GM23338 (cell line): ENCODE results near the gene ADA. TPM values are rescaled to one million over a fixed set of nuclear protein-coding genes. Genes with fewer than 3 reads are reported as not detected.

ENCODE experiments used
- ATAC-seq: fragments of 200-7000 bp; cut with Tn5 transposase; 3 replicates; pipeline ENCODE4 v1.9.1; 2020
- DNase-seq: peaks from one replicate; pipeline ENCODE4 v3.0.0-alpha.2; 2015; ENCODE audit warnings: low spot score
- H2AFZ ChIP-seq: fragments of 200-600 bp; sonication (generic); 2 replicates; pipeline ENCODE4 v1.8.0; 2016; ENCODE audit warnings: antibody characterized with exemption, mild to moderate bottlenecking, moderate library complexity
- H3F3A ChIP-seq: fragments of 200-600 bp; sonication (generic); replicated peaks from 2 replicates; pipeline ENCODE4 v1.8.0; 2017; ENCODE audit warnings: antibody characterized with exemption, mixed run types, low read depth
- H3K27ac ChIP-seq: fragments of 200-600 bp; sonication (generic); 2 replicates; pipeline ENCODE4 v1.6.1; 2016; ENCODE audit warnings: low read depth
- H3K27me3 ChIP-seq: fragments of 200-600 bp; sonication (generic); 2 replicates; pipeline ENCODE4 v1.8.0; 2016; ENCODE audit warnings: mild to moderate bottlenecking, mixed run types, moderate library complexity; ENCODE audit not compliant: insufficient read depth
- H3K36me3 ChIP-seq: fragments of 200-600 bp; sonication (generic); 2 replicates; pipeline ENCODE4 v1.8.0; 2016; ENCODE audit warnings: mild to moderate bottlenecking; ENCODE audit not compliant: insufficient read depth
- H3K4me1 ChIP-seq: fragments of 200-600 bp; sonication (generic); 2 replicates; pipeline ENCODE4 v1.8.0; 2016; ENCODE audit warnings: mild to moderate bottlenecking, moderate library complexity; ENCODE audit not compliant: insufficient read depth
- H3K4me2 ChIP-seq: fragments of 200-600 bp; sonication (generic); 2 replicates; pipeline ENCODE4 v1.7.1; 2017; ENCODE audit warnings: mixed run types
- H3K4me3 ChIP-seq: fragments of 200-600 bp; sonication (generic); 2 replicates; pipeline ENCODE4 v1.6.1; 2016; ENCODE audit warnings: mixed run types
- H3K79me2 ChIP-seq: fragments of 200-600 bp; sonication (generic); replicated peaks from 2 replicates; pipeline ENCODE4 v1.8.0; 2017; ENCODE audit warnings: mild to moderate bottlenecking; ENCODE audit not compliant: insufficient read depth
- H3K9me2 ChIP-seq: fragments of 200-600 bp; sonication (generic); 2 replicates; pipeline ENCODE4 v1.8.0; 2017; ENCODE audit not compliant: insufficient read depth
- H4K20me1 ChIP-seq: fragments of 200-600 bp; sonication (generic); replicated peaks from 2 replicates; pipeline ENCODE4 v1.8.0; 2017; ENCODE audit warnings: mild to moderate bottlenecking; ENCODE audit not compliant: insufficient read depth
- H3K27ac Mint-ChIP-seq: 2 replicates; pipeline ENCODE4 v1.8.0; 2020; ENCODE audit warnings: inconsistent platforms, mild to moderate bottlenecking, moderate library complexity, mixed read lengths
- H3K27me3 Mint-ChIP-seq: 3 replicates; pipeline ENCODE4 v1.8.0; 2022; ENCODE audit warnings: low read depth, mild to moderate bottlenecking, moderate library complexity, mixed read lengths, inconsistent platforms; ENCODE audit not compliant: insufficient read depth, poor library complexity
- H3K36me3 Mint-ChIP-seq: 3 replicates; pipeline ENCODE4 v1.8.0; 2021; ENCODE audit warnings: low read depth, mild to moderate bottlenecking, inconsistent platforms, moderate library complexity, mixed read lengths
- H3K4me1 Mint-ChIP-seq: 3 replicates; pipeline ENCODE4 v1.8.0; 2020; ENCODE audit warnings: mild to moderate bottlenecking, inconsistent platforms, mixed read lengths
- H3K4me3 Mint-ChIP-seq: 3 replicates; pipeline ENCODE4 v1.8.0; 2021; ENCODE audit warnings: moderate library complexity, mild to moderate bottlenecking, inconsistent platforms, mixed read lengths
- H3K9me3 Mint-ChIP-seq: 3 replicates; pipeline ENCODE4 v1.8.0; 2020; ENCODE audit warnings: moderate library complexity, mild to moderate bottlenecking, inconsistent platforms, mixed read lengths
- CREB1 ChIP-seq: fragments of 250-450 bp; sonication (Bioruptor Pico); IDR thresholded peaks from 2 replicates; pipeline ENCODE4 v1.5.0; 2020; ENCODE audit warnings: low read depth, mild to moderate bottlenecking, moderate library complexity
- ETS1 ChIP-seq: IDR thresholded peaks from 2 replicates; pipeline ENCODE4 v1.6.1; 2016; ENCODE audit warnings: antibody characterized with exemption
- EZH2phosphoT487 ChIP-seq: fragments of 200-600 bp; sonication (generic); IDR thresholded peaks from one replicate; pipeline ENCODE4 v1.8.1; 2018; ENCODE audit warnings: antibody characterized with exemption; ENCODE audit not compliant: unreplicated experiment
- JUNB ChIP-seq: IDR thresholded peaks from one replicate; pipeline ENCODE4 v1.6.1; 2016; ENCODE audit warnings: antibody characterized with exemption; ENCODE audit not compliant: unreplicated experiment
- NANOG ChIP-seq: IDR thresholded peaks from 2 replicates; pipeline ENCODE4 v1.6.1; 2016; ENCODE audit warnings: antibody characterized with exemption, borderline replicate concordance
- ZNF114 ChIP-seq: fragments of 250-450 bp; sonication (Bioruptor Pico); IDR thresholded peaks from 2 replicates; pipeline ENCODE4 v1.5.0; 2020; ENCODE audit warnings: mild to moderate bottlenecking, moderate library complexity
- ZNF331 ChIP-seq: fragments of 250-450 bp; sonication (Bioruptor Pico); IDR thresholded peaks from 2 replicates; pipeline ENCODE4 v1.5.0; 2020; ENCODE audit warnings: low read depth, mild to moderate bottlenecking, moderate library complexity
- polyA plus RNA-seq: library from polyadenylated mRNA; unstranded; fragments of >200 nt; fragmentation: Nextera tagmentation; extraction: Ambion mirVana; gene quantifications from 2 replicates; pipeline ENCODE4 v1.2.1, GENCODE V29; 2016
- total RNA-seq: library from RNA; depleted of rRNA; stranded (reverse); fragments of >200 nt; shearing (Covaris generic); gene quantifications from 2 replicates; pipeline ENCODE4 v1.2.3, GENCODE V29; 2014
- TF ChIP-seq, protein P1 (sequence below): IDR thresholded peaks from one replicate; pipeline ENCODE4 v1.6.1; 2018; ENCODE audit warnings: antibody characterized with exemption; ENCODE audit not compliant: unreplicated experiment

The ADA gene
- total and polyA plus RNA-seq, 2 experiments from 2014 or later = 15.8 to 16.2 TPM

DNA sequence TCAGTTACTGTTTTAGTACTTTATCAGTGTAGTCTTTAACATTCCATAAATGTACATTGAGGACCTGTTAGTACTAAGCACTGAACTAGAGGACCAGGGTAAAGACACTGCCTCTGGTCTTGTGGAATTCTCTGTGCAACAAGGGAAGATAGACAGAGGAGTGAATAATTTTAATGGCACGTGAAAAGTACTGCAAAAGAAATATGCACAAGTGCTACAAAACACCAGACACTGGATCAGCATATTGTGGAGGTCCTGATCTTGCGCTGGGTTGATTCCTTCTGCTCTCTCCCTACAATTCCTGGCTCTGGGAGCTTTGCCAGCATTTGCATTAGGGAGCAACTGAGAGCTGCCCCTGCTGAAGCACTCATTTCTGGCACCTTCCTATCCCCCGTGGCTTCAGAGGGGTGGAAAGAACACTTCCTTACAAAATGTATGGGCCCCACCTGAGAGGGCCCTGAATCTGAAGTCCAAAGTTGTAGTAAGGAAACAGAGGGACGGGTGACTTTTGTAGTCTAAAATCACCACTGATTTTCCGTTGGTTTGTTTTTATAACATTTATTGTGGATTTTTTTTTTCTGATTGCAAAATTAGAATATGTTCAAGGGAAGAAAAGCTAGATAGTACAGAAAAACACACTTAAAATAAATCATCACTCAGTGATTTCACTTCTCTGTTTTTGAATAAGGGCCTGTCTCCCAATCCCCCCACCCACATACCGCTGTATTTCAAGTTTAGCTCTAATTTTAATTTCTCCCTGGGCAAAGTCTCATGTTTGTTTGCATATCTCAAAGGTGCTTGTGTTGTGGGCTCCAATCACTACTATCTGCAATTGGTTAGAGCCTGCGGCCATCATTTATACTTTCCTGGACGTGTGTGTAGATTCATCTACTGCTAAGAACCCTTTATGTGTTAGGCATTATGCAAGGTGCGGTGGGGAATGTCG is 64.2 kb downstream of the ADA start (continued):
- TF ChIP-seq, protein P1, sequence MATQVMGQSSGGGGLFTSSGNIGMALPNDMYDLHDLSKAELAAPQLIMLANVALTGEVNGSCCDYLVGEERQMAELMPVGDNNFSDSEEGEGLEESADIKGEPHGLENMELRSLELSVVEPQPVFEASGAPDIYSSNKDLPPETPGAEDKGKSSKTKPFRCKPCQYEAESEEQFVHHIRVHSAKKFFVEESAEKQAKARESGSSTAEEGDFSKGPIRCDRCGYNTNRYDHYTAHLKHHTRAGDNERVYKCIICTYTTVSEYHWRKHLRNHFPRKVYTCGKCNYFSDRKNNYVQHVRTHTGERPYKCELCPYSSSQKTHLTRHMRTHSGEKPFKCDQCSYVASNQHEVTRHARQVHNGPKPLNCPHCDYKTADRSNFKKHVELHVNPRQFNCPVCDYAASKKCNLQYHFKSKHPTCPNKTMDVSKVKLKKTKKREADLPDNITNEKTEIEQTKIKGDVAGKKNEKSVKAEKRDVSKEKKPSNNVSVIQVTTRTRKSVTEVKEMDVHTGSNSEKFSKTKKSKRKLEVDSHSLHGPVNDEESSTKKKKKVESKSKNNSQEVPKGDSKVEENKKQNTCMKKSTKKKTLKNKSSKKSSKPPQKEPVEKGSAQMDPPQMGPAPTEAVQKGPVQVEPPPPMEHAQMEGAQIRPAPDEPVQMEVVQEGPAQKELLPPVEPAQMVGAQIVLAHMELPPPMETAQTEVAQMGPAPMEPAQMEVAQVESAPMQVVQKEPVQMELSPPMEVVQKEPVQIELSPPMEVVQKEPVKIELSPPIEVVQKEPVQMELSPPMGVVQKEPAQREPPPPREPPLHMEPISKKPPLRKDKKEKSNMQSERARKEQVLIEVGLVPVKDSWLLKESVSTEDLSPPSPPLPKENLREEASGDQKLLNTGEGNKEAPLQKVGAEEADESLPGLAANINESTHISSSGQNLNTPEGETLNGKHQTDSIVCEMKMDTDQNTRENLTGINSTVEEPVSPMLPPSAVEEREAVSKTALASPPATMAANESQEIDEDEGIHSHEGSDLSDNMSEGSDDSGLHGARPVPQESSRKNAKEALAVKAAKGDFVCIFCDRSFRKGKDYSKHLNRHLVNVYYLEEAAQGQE = no peak
- TF ChIP-seq ZNF331 (CRISPR knock-in tag) (no peak), ZNF114 (CRISPR knock-in tag) (no peak)

- H3K27ac ChIP-seq = no peak overlapping the region
- DNase-seq = no peak
- no peaks in the 10 kb centered on the region for H3K79me2 ChIP-seq
- Mint-ChIP-seq H3K4me3 (no peak overlapping the region), H3K9me3 (no peaks in the 10 kb centered on the region), H3K4me1 (peaks cover 51% of the 10 kb centered on the region), H3K36me3 (no peaks in the 10 kb centered on the region), H3K27me3 (peaks cover 10% of the 10 kb centered on the region), H3K27ac (no peak overlapping the region)
- H3K27me3 ChIP-seq = no peaks in the 10 kb centered on the region
- no peaks in the 10 kb centered on the region for H3F3A ChIP-seq
- H4K20me1 ChIP-seq = no peaks in the 10 kb centered on the region; the same call in 1 of the 2 replicates
- H3K4me3 ChIP-seq = no peak overlapping the region; the same call in 1 of the 2 replicates
- H3K36me3 ChIP-seq = no peaks in the 10 kb centered on the region
- H2AFZ ChIP-seq = no peak overlapping the region
- ATAC-seq = no peak
- no peaks in the 10 kb centered on the region for H3K9me2 ChIP-seq
- peak overlapping the region; percentile 69; the same call in 1 of the 2 replicates for H3K4me2 ChIP-seq
- peaks cover 16% of the 10 kb centered on the region for H3K4me1 ChIP-seq
- TF ChIP-seq NANOG = no peak
- TF ChIP-seq, protein P1 = no peak
- TF ChIP-seq EZH2phosphoT487 = no peak
- TF ChIP-seq CREB1 (CRISPR knock-in tag) = no peak
- no peak for TF ChIP-seq ZNF114 (CRISPR knock-in tag)
- no peak for TF ChIP-seq ZNF331 (CRISPR knock-in tag)
- no peak for TF ChIP-seq ETS1
- TF ChIP-seq JUNB = no peak
These were observed 65.1 kb downstream of the ADA start for GRCh38 chr20:44586289-44586911.
